ENCODE data around the gene EVI5.
"Not testable (repeated sequence)": the region's sequence is repeated elsewhere in the genome, so short reads cannot be mapped to it uniquely, and the experiment has no call there.

The EVI5 gene

DNA sequence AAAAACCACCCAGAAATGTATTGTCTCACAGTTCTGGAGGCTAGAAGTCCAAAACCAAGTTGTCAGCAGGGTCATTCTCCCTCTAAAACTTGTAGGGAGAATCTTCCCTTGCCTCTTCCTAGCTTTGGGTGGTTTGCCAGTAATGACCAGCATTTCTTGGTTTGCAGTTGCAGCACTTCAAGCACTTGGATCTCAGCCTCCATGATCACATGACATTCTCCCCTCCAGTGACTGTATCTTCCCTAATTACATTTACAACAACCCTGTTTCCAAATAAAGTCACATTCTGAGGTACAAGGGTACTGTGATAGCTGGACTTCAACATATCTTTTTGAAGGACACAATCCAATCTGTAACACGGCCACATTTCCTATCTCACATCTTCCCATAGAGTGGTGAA is 37.2 kb downstream of the EVI5 start:
- no peak for DNase-seq

GRCh38 chr1:92746255-92746654 is 38.7 kb downstream of the EVI5 start:
- DNase-seq, result not testable (repeated sequence)

- DNase-seq, result no peak
Observed at GRCh38 chr1:92743221-92743620, 41.7 kb downstream of the EVI5 start.

DNA sequence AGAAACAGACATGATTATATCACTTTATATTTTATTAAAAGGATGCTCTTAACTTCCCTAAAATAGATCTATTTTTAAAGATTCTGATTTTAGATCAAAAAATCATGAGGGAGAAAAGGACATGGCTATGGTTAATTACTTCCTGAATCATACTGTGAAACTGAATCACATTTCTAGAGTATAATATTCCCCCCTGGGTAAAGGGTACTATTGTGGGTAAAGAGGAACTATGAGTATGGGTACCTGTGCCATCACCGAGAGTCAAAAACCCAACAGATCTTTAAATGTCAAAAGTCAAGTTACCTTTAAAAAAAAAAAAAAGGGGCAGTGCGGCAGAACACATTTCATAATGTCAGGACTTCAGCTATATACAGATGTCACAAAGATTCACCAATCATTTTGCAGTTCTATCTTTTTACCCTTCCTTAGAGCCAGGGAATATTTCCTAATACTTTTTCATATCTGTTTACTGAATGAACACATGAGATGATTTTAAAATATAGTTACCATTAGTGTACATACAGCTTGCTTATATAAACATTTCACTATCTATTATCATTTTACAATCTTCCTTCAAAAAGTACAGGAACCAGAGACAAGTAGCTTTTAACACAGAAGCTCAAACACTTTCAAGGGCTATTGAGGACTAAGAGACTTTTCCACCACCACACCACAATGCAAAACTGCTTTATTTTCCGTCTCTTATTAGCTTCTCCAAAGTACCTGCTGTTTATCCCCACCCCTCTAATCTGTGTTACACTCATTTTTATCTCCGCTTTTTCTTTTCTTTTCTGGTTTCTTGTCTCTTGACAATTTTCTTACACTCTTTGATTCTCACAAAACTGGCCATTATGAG is 45.0 kb downstream of the EVI5 start:
- DNase-seq, result no peak

GRCh38 chr1:92736395-92736794 is 48.5 kb downstream of the EVI5 start:
- no peak for DNase-seq

DNA sequence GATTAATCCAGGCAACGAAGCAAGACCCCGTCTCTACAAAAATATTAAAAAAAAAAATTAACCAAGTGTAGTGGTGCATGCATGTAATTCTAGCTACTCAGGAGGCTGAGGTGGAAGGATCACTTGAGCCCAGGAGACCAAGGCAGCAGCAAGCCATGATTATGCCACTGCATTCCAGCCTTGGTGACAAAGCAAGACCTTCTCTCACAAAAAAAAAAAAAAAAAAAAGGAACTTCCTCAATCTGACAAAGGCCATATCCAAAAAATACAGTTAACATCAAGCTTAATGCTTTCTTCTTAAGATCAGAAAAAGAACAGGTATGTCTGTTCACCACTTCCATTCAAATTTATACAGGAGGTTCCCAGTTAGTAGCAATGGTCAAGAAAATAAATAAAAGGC is 54.4 kb downstream of the EVI5 start:
- DNase-seq, result no peak

DNA sequence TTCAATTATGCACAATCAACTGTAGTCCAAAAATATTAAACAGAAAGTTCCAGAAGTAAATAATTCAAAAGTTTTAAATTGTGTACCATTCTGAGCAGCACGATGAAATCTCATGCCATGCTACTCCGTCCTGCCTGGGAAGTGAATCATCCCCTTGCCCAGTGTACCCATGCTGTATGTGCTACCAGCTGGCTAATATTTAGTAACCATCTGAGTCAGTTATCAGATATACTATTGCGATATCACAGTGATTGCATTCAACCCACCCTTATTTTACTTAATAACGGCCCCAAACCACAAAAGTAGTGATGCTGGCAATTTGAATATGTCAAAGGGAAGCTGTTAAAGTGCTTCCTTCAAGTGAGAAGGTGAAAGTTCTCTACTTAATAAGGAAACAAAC is 56.2 kb downstream of the EVI5 start:
- DNase-seq, result no peak

DNA sequence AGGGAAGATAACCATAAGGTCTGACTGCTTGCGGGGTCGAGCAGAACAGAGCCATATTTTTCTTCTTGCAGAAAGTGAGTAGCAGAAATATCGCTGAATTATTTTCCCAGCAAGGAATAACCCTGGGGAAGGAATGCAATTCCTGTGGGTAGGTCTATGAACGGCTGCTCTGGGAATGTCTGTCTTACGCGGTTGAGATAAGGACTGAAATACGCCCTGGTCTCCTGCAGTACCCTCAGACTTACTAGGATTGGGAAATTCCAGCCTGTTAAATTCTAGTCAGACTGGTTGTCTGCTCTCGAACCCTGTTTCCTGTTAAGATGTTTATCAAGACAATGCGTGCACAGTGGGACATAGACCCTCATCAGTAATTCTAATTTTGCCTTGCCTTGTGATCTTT is 61.2 kb downstream of the EVI5 start:
- not testable (repeated sequence) for DNase-seq

DNA sequence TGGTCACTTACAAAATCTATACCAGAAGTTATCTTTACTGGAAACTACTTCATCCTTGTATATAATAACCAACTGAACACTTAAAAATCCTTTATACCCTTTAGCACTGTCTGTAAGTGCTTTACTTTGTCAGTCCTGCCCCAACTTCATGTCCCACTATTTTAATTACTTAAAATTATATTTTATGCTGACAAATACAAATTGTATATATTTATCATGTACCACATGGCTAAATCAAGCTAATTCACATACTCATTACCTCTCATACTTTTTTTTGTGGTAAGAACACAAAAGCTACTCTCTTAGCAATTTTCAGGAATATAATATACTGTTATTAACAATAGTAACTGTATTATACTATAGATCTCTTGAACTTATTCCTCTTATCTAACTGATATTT is 63.0 kb downstream of the EVI5 start:
- no peak for DNase-seq

DNA sequence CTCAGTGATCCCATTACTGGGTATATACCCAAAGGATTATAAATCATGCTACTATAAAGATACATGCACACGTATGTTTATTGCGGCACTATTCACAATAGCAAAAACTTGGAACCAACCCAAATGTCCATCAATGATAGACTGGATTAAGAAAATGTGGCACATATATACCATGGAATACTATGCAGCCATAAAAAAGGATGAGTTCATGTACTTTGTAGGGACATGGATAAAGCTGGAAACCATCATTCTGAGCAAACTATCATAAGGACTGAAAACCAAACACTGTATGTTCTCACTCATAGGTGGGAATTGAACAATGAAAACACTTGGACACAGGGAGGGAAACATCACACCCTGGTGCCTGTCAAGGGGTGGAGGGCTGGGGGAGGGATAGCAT is 63.8 kb downstream of the EVI5 start:
- not testable (repeated sequence) for DNase-seq

DNA sequence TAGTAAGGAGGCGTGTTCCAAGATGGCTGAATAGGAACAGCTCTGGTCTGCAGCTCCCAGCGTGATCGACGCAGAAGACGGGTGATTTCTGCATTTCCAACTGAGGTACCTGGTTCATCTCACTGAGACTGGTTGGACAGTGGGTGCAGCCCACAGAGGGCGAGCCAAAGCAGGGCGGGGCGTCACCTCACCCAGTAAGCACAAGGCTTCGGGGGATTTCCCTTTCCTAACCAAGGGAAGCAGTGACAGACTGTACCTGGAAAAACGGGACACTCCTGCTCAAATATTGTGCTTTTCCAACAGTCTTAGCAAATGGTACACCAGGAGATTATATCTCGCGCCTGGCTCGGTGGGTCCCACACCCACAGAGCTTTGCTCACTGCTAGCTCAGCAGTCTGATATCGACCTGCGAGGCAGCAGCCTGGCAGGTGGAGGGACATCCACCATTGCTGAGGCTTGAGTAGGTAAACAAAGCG is 69.4 kb downstream of the EVI5 start:
- not testable (repeated sequence) for DNase-seq

GRCh38 chr1:92713939-92714338 is 71.0 kb downstream of the EVI5 start:
- no peak for DNase-seq

DNA sequence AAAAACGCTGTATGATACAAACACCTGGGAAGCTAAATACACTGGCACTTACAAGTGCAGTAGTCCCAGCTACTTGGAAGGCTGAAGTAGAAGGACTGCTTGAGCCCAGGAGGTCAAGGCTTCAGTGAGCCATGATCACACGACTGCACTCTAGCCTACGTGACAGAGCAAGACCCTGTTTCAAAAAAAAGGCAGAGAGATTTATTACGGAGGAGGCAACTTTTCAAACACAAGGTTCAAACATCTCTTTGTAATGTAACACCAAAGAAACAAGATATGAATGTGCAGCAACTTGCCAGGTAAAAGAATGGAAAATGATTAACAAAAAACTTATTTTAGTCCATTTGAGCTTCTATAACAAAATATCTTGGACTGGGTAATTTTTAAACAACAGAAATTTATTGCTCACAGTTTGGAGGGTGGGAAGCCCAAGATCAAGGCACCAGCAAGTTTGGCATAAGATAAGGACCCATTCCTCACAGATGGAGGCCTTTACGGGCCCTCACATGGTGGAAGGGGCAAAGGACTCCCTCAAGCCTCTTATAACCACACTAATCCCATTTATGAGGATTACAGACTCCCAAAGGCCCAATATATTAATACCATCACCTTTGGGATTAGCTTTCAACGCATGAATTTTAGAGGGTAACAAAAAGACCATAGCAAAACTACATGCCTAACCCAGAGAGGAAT is 73.3 kb downstream of the EVI5 start:
- DNase-seq, result no peak

GRCh38 chr1:92709738-92710137 is 75.2 kb downstream of the EVI5 start:
- DNase-seq, result no peak

DNA sequence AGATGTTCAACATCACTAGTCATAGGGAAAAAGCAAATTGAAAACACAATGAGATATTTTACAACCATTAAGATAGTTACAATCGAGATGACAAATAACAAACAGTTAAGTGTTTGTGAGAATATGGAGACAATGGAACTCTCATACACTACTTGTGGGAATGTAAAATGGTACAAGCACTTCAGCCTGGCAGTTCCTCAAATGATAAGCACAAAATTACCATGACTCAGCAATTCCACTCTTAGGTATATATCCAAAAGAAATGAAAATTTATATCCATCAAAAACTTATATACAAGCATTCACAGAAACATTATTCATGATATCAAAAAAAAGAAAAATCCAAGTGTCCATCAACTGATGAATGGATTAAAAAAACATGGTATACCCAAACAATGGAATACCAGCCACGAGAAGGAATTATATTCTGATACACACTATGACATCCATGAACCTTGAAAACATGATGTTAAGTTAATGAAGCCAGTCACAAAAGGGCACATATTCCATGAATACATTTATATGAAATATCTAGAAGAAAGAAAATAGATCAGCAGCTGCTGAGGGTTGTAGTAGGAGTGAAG is 76.4 kb downstream of the EVI5 start:
- no peak for DNase-seq

DNA sequence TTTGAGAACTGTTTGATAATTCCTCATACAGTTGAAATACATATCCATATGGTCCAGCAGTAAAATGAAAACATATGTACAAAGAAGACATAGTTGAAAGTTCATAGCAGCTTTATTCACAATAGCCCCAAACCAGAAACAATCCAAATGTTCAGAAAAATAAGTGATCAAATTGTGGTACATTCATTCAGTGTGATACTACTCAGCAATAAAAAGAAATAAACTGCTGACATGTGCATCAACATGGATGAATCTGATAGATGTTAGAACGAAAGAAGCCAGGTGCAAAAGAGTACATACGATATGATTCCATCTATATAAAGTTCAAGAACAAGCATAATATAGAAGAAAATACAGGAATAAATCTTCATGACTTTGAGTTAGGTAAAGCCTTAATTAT is 77.2 kb downstream of the EVI5 start:
- DNase-seq, result no peak

- DNase-seq, result no peak
Observed at GRCh38 chr1:92707292-92707691, 77.6 kb downstream of the EVI5 start.

DNA sequence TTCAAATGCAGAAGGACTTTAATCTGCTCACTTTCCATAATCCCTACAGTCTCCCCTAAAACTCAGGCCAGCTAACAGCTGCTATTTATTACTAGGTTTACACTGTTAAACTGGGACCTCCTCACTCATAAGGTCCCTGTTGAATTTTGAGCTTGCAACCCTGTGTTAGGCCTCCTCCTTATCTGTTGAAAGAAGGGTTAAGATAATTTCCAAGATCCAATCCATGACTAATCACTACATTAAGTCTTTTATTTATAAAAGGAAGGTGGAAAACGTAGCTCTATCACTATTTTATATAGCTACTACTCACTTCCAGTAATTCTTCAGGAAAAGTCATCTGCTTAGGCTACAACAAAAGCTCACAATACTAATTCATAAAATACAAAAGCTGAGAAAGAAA is 79.5 kb downstream of the EVI5 start:
- DNase-seq, result no peak

DNA sequence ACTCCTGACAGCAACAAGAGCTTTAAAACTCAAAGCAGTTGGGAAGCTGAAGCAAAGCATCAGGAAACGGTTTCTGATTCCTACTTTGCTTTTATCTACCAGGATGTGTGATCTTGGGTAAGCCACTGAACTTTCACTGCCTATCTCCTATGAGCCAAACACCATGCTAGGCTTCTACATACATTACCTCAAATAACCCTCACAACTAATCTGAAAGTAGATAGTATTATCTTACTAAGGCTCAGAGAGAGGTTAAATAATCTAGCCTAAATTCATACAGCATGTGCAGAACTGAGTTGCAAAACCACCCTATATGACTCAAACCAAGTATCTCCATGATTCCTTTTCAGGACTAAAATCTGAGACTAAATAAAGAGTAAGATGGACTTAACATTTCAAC is 83.8 kb downstream of the EVI5 start:
- DNase-seq, result no peak

DNA sequence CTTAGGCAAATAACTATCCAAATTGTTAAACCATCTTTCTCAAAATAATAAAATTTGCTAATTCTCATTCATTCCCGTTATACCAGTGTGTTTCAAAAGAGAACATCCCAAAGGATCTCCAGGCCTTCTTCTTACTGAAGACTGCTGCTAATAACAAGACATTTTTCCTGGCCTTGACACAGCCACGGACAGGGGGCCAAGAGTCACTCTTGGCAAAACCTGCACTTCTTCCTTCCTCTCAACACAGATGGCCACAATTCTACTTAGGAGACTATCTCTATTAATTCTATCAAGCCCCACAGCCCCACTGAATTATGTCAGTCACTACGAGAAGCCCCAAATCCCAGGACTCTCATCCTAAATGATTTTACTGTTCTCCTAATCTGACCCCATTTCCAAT is 86.0 kb downstream of the EVI5 start:
- no peak for DNase-seq

DNA sequence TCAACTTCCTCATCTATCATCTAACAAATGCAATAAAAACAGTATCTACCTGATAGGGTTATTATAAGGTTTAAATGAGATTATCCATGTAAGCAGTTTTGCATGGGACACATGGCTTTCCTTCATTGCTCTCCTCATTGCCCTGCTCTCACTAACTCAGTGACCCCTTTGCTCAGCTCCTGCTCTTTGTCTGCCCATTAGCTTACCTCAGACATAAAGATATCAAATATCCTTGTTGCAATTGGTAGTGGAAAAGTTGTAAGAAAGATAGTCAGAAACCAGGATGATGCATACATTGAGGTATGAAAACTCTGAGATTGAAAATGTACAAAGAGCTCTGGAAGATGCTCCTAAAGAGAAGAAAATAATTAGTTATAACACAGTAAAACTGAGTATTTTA is 89.8 kb downstream of the EVI5 start:
- DNase-seq, result no peak

DNA sequence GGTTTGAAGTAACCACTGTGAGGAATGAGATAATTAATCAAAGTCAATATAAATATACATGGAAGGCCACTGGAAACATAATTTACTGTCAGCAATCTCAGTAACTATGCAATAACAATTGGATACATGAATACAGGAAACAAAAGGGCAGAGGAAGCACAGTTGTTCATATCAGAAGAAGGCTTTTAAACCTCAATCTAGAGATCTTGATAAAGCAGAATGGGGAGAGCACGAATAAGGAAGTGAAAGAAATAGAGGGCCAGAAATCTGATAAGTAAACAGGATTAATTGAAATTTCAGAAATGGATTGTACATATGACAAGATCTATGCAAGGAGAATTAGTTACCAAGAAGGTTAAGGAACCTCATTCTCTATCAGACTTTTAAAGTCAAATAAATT is 93.0 kb downstream of the EVI5 start:
- no peak for DNase-seq

GRCh38 chr1:92690212-92690906 is 94.5 kb downstream of the EVI5 start:
- no peak for DNase-seq
